K562 (cell line): Measurements from ENCODE around the gene FILIP1. TPM values are rescaled to one million over a fixed set of nuclear protein-coding genes. Genes with fewer than 3 reads are reported as not detected.

ENCODE experiments used
- ATAC-seq: fragments of 200-7000 bp; cut with Tn5 transposase; 3 replicates; pipeline ENCODE4 v1.9.1; 2020; ENCODE audit warnings: moderate library complexity
- BruUV-seq: library from RNA; stranded (reverse); fragments of 400-500 nt; replicated peaks from 2 replicates; lab custom pipeline; 2021; lab: Mats Ljungman, UMichigan
- CTCF ChIA-PET: fragments of 300-600 bp; formaldehyde crosslinking; extraction: SDS; loops from one replicate; lab custom pipeline; 2021; ENCODE audit warnings: low intra/inter-chr PET ratio; lab: Yijun Ruan, JAX
- POLR2A ChIA-PET: fragments of 300-600, 350-650 bp; sonication (Branson Sonifier 250); formaldehyde crosslinking; extraction: SDS; loops from one replicate; lab custom pipeline; 2021; ENCODE audit warnings: antibody characterized with exemption, inconsistent platforms; lab: Yijun Ruan, JAX
- DNase-seq, 4 experiments: peaks; one replicate each; pipeline versions ENCODE4 v3.0.0 to v3.0.0-alpha.2; 2011 to 2018; ENCODE audit warnings: low spot score in 3 of 4, mixed read lengths in 3 of 4; ENCODE audit errors: extremely low read depth in 1 of 4
- FAIRE-seq: peaks from 2 replicates; lab custom pipeline; 2011; peaks lifted over from hg19 to GRCh38; lab: Jason Lieb, UNC
- H2AFZ ChIP-seq: 2 replicates; pipeline ENCODE4 v1.6.0; 2011; ENCODE audit warnings: low read depth, low read length, control low read depth, inconsistent platforms
- H3K27ac ChIP-seq: fragments of 200-600 bp; 3 replicates; pipeline ENCODE4 v1.8.0; 2011; ENCODE audit warnings: low read depth, mild to moderate bottlenecking, control low read depth, inconsistent platforms, low read length, moderate library complexity, mixed read lengths; ENCODE audit errors: extremely low read depth
- H3K27me3 ChIP-seq, 2 experiments: fragments of 300-600 bp in 1 of 2; 2 replicates in 1 of 2; 3 replicates in 1 of 2; pipeline versions ENCODE4 v1.6.0 to v1.8.0; 2011; ENCODE audit warnings: inconsistent platforms in 2 of 2, low read length in 2 of 2, mild to moderate bottlenecking in 1 of 2, mixed read lengths in 1 of 2, moderate library complexity in 1 of 2; ENCODE audit not compliant: control insufficient read depth in 2 of 2, insufficient read depth in 2 of 2
- H3K36me3 ChIP-seq: fragments of 300-600 bp; 3 replicates; pipeline ENCODE4 v1.8.0; 2011; ENCODE audit warnings: mild to moderate bottlenecking, low read length, inconsistent platforms; ENCODE audit not compliant: control insufficient read depth, insufficient read depth
- H3K4me1 ChIP-seq, 2 experiments: fragments of 200-600 bp in 1 of 2; replicated peaks in 1 of 2; 2 replicates in 1 of 2; 3 replicates in 1 of 2; pipeline versions ENCODE4 v1.5.1 to v1.8.0; 2011; ENCODE audit warnings: inconsistent platforms in 2 of 2, low read length in 2 of 2, mild to moderate bottlenecking in 1 of 2, mixed read lengths in 1 of 2, moderate library complexity in 1 of 2; ENCODE audit not compliant: control insufficient read depth in 2 of 2, insufficient read depth in 2 of 2
- H3K4me2 ChIP-seq: 2 replicates; pipeline ENCODE4 v1.6.1; 2011; ENCODE audit warnings: low read length, control low read depth, inconsistent platforms, mixed read lengths; ENCODE audit not compliant: insufficient read depth
- H3K4me3 ChIP-seq: fragments of 200-600 bp; sonication (generic), shearing (Covaris generic); 2 replicates; pipeline ENCODE4 v1.5.1; 2016; ENCODE audit warnings: control low read depth, inconsistent platforms
- H3K79me2 ChIP-seq: fragments of 200-600 bp; 3 replicates; pipeline ENCODE4 v1.8.0; 2011; ENCODE audit warnings: low read length, inconsistent platforms; ENCODE audit not compliant: control insufficient read depth, insufficient read depth
- H3K9ac ChIP-seq, 2 experiments: 2 replicates each; pipeline versions ENCODE4 v1.6.0 to v1.6.1; 2011; ENCODE audit warnings: low read depth in 2 of 2, low read length in 2 of 2, control low read depth in 1 of 2, inconsistent platforms in 1 of 2, mild to moderate bottlenecking in 1 of 2, mixed read lengths in 1 of 2; ENCODE audit not compliant: insufficient read depth in 1 of 2
- H3K9me1 ChIP-seq: one replicate; pipeline ENCODE4 v1.6.0; 2011; ENCODE audit warnings: inconsistent platforms, mild to moderate bottlenecking, low read length, moderate library complexity; ENCODE audit not compliant: control insufficient read depth, insufficient read depth
- H3K9me3 ChIP-seq: replicated peaks from 2 replicates; pipeline ENCODE4 v1.5.1; 2011; ENCODE audit warnings: low read depth, low read length, inconsistent platforms; ENCODE audit not compliant: control insufficient read depth, insufficient read depth
- H4K20me1 ChIP-seq: replicated peaks from 2 replicates; pipeline ENCODE4 v1.6.1; 2011; ENCODE audit warnings: low read length, inconsistent platforms, mixed read lengths; ENCODE audit not compliant: control insufficient read depth, insufficient read depth
- ARID3A ChIP-seq: IDR thresholded peaks from 2 replicates; pipeline ENCODE4 v1.6.1; 2012; ENCODE audit warnings: low read depth, low read length, improper control_type of control experiment, borderline replicate concordance
- NFATC3 ChIP-seq: fragments of 450-650 bp; IDR thresholded peaks from 2 replicates; pipeline ENCODE4 v1.6.1; 2017; ENCODE audit warnings: mild to moderate bottlenecking
- NFIC ChIP-seq: fragments of 450-650 bp; IDR thresholded peaks from 2 replicates; pipeline ENCODE4 v1.6.1; 2017; ENCODE audit warnings: mild to moderate bottlenecking, inconsistent platforms
- ZNF785 ChIP-seq: fragments of 250-450 bp; sonication (Bioruptor Pico); IDR thresholded peaks from 2 replicates; pipeline ENCODE4 v1.4.0; 2020; ENCODE audit warnings: mild to moderate bottlenecking
- WGBS: fragments of 100-300 bp; shearing (Covaris generic); methylation state at CpG from one replicate; pipeline ENCODE4 v1.1.6; 2016; ENCODE audit warnings: low coverage, mixed read lengths; ENCODE audit not compliant: insufficient coverage; ENCODE audit errors: missing lambda C conversion rate; 5-methylcytosine and 5-hydroxymethylcytosine counted together
- in situ Hi-C: fragments of 300-500 bp; cut with MboI; formaldehyde crosslinking; loops from 4 replicates; pipeline ENCODE4 v1.15.0; 2018; ENCODE audit warnings: inconsistent platforms, mixed read lengths
- intact Hi-C: fragments of 100-400 bp; cut with micrococcal nuclease; formaldehyde crosslinking; loops from 2 replicates; pipeline ENCODE4 v1.14.2; 2022
- polyA plus RNA-seq, 8 experiments: library from polyadenylated mRNA; depleted of rRNA in 4 of 8; stranded (reverse) in 5 of 8; unstranded in 3 of 8; fragments of >200 nt; fragmentation: Nextera tagmentation in 2 of 8; fragmentation: Illumina TruSeq in 1 of 8; extraction: Ambion mirVana in 2 of 8; extraction: Trizol in 1 of 8; gene quantifications; 2 replicates each; pipeline versions ENCODE4 v1.2.1 to v1.2.3, GENCODE V29; 2011 to 2014; ENCODE audit warnings: inconsistent platforms in 1 of 8, missing spikeins in 1 of 8
- total RNA-seq, 7 experiments: library from RNA; depleted of rRNA in 6 of 7; stranded (reverse); fragments of >200 nt in 6 of 7; fragmentation: Illumina TruSeq in 2 of 7; extraction: Trizol in 2 of 7; gene quantifications; 2 replicates each; pipeline versions ENCODE4 v1.2.1 to v1.2.3, GENCODE V29; 2011 to 2021; ENCODE audit warnings: low replicate concordance in 1 of 7
- TF ChIP-seq, protein P1 (sequence below), 2 experiments: fragments of 450-650 bp; IDR thresholded peaks; 2 replicates each; pipeline ENCODE4 v1.6.1; 2016; ENCODE audit warnings: mild to moderate bottlenecking in 2 of 2, borderline replicate concordance in 1 of 2, low read depth in 1 of 2, moderate library complexity in 1 of 2
- TF ChIP-seq, protein P2 (sequence below): fragments of 250-450 bp; sonication (Bioruptor Pico); IDR thresholded peaks from 2 replicates; pipeline ENCODE4 v1.8.0; 2022; ENCODE audit warnings: moderate library complexity, mild to moderate bottlenecking, inconsistent platforms
- TF ChIP-seq, protein P3 (sequence below): sonication (generic); formaldehyde crosslinking; IDR thresholded peaks from 2 replicates; pipeline ENCODE4 v1.4.0; 2020; ENCODE audit warnings: mild to moderate bottlenecking, missing genetic modification reagents

The FILIP1 gene
- total and polyA plus RNA-seq, 9 of the 15 experiments (the other 6 are each of a cell fraction or from before 2014, with no cell fraction given) = 0.03 to 0.25 (median 0.10) TPM; not detected in 1

DNA sequence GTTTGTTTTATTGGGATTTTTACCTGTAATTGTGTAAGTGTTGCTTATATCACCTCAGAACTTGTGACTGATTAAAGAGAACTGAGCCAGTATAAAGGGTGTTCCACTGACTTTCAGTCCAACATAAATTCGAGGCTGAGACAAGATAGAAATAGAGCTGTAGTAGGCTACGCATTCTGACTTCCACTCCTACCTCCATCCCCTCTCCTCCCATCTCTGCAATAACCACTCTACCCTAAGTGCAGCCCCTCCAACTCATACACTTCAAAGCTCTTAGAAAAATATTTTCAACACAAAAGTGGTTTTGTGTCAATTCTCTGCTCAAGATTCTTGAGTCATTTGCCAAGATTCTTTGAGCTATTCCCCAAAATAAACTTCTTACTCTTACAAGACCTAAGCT lies 48.7 kb downstream of the FILIP1 start:
- Histone ChIP-seq H3K9me3 (no peaks in the 10 kb centered on the region), H3K9me1 (no peaks in the 10 kb centered on the region), H3K4me1 (no peaks in the 10 kb centered on the region)
- intact Hi-C loops (no loop called here), in situ Hi-C loops (no loop called here)
- TF ChIP-seq, protein P1, sequence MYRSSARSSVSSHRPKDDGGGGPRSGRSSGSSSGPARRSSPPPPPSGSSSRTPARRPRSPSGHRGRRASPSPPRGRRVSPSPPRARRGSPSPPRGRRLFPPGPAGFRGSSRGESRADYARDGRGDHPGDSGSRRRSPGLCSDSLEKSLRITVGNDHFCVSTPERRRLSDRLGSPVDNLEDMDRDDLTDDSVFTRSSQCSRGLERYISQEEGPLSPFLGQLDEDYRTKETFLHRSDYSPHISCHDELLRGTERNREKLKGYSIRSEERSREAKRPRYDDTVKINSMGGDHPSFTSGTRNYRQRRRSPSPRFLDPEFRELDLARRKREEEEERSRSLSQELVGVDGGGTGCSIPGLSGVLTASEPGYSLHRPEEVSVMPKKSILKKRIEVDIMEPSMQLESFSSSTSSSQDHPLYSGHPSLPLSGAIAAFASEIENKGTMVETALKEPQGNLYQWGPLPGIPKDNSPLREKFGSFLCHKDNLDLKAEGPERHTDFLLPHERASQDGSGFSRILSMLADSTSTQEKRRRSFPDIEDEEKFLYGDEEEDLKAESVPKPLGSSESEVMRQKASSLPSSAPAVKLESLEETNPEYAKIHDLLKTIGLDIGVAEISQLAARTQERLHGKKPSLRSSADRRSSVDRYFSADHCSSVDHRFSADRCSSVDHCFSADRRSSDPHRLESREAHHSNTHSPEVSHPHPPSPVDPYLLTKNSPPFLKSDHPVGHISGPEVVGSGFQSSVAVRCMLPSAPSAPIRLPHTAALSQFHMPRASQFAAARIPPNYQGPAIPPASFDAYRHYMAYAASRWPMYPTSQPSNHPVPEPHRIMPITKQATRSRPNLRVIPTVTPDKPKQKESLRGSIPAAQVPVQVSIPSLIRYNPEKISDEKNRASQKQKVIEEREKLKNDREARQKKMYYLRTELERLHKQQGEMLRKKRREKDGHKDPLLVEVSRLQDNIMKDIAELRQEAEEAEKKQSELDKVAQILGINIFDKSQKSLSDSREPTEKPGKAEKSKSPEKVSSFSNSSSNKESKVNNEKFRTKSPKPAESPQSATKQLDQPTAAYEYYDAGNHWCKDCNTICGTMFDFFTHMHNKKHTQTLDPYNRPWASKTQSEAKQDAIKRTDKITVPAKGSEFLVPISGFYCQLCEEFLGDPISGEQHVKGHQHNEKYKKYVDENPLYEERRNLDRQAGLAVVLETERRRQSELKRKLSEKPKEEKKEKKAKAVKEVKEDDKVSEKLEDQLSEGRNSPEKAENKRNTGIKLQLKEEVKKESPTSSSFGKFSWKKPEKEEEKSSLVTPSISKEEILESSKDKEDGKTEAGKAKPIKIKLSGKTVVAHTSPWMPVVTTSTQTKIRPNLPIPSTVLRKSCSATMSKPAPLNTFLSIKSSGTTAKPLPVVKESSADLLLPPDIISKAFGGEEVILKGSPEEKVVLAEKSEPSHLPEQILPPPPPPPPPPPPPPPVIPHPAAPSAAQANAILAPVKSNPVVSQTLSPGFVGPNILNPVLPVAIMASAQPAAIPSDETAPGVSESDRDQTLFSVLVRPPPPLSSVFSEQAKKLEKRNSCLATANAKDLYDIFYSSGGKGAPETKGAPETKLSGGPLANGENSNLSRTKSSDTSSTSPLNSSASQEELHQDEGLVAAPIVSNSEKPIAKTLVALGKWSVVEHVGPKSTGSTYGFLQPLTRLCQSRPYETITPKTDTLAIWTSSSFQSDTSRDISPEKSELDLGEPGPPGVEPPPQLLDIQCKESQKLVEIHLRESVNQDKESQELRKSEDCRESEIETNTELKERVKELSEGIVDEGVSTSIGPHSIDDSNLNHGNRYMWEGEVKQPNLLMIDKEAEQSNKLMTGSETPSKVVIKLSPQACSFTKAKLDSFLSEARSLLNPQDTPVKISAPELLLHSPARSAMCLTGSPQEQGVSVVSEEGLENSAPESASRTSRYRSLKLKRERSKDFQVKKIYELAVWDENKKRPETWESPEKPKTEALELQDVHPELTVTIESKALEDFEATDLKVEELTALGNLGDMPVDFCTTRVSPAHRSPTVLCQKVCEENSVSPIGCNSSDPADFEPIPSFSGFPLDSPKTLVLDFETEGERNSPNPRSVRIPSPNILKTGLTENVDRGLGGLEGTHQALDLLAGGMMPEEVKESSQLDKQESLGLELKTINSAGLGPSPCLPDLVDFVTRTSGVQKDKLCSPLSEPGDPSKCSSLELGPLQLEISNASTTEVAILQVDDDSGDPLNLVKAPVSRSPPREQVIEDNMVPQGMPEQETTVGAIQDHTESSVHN (IDR thresholded peaks at IDR 0.05; ENCODE audit: borderline replicate concordance in 1 of 2, low read depth in 1 of 2) = no peak
- no peak for TF ChIP-seq ZNF785 (CRISPR knock-in tag)
- no peak for TF ChIP-seq ARID3A
- TF ChIP-seq NFATC3 = no peak
- TF ChIP-seq NFIC = no peak
- TF ChIP-seq, protein P2, sequence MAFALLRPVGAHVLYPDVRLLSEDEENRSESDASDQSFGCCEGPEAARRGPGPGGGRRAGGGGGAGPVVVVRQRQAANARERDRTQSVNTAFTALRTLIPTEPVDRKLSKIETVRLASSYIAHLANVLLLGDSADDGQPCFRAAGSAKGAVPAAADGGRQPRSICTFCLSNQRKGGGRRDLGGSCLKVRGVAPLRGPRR (CRISPR knock-in tag) = no peak
- TF ChIP-seq, protein P3, sequence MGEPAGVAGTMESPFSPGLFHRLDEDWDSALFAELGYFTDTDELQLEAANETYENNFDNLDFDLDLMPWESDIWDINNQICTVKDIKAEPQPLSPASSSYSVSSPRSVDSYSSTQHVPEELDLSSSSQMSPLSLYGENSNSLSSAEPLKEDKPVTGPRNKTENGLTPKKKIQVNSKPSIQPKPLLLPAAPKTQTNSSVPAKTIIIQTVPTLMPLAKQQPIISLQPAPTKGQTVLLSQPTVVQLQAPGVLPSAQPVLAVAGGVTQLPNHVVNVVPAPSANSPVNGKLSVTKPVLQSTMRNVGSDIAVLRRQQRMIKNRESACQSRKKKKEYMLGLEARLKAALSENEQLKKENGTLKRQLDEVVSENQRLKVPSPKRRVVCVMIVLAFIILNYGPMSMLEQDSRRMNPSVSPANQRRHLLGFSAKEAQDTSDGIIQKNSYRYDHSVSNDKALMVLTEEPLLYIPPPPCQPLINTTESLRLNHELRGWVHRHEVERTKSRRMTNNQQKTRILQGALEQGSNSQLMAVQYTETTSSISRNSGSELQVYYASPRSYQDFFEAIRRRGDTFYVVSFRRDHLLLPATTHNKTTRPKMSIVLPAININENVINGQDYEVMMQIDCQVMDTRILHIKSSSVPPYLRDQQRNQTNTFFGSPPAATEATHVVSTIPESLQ (CRISPR knock-in tag) = no peak
- TF ChIP-seq, all 486 proteins: peak for 0
- no peaks in the 10 kb centered on the region for H3K36me3 ChIP-seq
- no peaks in the 10 kb centered on the region for H3K27me3 ChIP-seq
- FAIRE-seq = no peak
- BruUV-seq = no TSS peak
- H3K4me2 ChIP-seq = no peak overlapping the region
- ATAC-seq = no peak
- no peak overlapping the region for H2AFZ ChIP-seq
- H3K27ac ChIP-seq = no peak overlapping the region
- H4K20me1 ChIP-seq = no peaks in the 10 kb centered on the region
- WGBS = 6% methylated on average over 2 of the region's 2 CpGs
- H3K79me2 ChIP-seq = no peaks in the 10 kb centered on the region
- POLR2A ChIA-PET = no interaction called here
- CTCF ChIA-PET = no interaction called here
- H3K4me3 ChIP-seq = no peak overlapping the region
- no peak for DNase-seq
- no peak overlapping the region for H3K9ac ChIP-seq
